Fibroblast of upper back skin (primary cell): Measurements from ENCODE around the gene DRD2.
A peak's percentile ranks its signal among the peaks of the same experiment; 100 is the strongest.

Source experiments
- DNase-seq: peaks from one replicate; pipeline ENCODE4 v3.0.0-alpha.2; 2013

DRD2 gene

DNA sequence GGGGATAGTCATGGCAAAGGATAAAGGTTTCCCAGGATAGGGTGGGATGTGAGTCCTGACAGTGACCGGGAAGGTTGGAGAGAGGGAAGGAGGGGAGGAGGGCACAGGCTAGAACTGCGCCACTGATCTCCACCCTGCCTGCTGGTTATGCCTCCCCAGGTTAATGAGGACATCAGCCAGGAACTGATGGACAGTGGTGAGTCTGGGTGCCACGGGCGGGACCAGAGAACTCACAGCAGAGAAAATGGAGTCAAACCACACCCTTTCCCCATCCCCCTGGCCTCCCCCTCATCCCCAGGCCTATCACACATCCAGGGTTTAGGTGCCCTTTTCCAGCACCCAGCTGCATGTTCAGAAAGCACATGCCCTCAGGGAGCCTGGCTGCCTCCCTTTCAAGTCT, 77.4 kb downstream of the DRD2 start:
- no peak for DNase-seq

DNA sequence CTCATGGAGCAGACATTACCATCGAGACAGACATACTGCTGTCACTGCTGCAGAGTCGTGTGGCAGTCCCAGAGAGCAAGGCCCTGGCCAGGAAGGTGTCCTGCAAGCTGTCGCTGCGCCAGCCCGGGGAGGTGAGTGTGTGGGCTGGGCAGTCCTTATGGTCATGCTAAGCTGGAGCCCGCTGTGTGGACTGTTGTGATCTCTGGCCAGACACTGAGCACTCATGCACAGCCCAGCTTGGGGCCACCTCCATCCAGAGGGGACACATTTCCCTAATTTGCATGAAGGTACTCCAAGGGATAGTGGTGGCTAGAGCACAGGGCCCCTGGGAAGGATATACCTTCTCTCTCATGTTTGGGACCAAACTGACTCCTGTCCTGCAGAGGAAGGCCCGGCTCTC, 78.0 kb downstream of the DRD2 start:
- no peak for DNase-seq

GRCh38 chr11:113396690-113397089, 78.5 kb downstream of the DRD2 start:
- no peak for DNase-seq

GRCh38 chr11:113395782-113396336, 79.3 kb downstream of the DRD2 start:
- no peak for DNase-seq

- no peak for DNase-seq
Observed at GRCh38 chr11:113394919-113395318, 80.3 kb downstream of the DRD2 start.

DNA sequence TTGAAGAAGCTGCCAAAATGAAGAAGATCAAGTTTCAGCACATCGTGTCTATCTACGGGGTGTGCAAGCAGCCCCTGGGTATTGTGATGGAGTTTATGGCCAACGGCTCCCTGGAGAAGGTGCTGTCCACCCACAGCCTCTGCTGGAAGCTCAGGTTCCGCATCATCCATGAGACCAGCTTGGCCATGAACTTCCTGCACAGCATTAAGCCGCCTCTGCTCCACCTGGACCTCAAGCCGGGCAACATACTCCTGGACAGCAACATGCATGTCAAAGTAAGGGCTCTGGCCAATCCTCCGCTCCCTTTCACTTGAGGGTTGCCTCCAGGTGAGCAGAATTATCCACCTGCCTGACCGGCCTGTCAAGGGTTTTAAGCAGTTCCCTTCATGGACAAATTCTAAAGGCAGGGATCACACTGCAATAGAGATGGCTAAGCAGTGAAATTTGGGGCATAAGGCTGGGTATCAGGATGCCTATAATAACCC, 81.7 kb downstream of the DRD2 start:
- DNase-seq: no peak

DNA sequence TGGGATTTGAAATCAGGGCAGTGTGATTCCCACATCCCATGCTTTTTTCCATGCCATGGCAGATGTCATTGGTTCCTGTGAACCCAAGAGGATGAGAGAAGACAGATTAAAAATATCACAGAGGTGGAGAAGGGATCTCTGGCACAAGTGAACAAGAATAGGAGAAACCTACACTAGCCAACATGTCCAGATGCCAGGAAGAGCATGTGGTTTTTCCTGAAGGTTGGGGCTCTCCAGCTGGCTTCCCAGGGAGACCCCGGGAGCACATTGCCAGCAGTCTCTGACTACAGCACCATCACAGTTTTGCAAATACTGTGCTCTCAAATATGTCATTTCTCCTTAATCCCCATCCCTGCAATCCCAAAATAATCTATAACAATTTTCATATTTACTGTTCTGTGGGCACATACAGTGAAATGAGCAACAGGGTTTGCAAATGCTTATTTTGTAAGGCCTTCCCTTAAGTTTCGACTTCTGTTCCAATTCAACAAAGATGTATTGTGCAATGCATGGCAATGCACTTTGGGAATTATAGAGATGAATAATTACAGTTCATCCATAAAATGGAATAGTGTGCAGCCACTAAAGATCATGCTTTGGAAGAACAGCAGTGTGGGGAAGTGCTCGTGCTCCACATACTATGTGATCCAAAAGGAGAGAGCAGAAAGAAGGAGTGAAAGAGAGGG, 82.8 kb downstream of the DRD2 start:
- DNase-seq: no peak

GRCh38 chr11:113389272-113389671, 85.9 kb downstream of the DRD2 start:
- no peak for DNase-seq

GRCh38 chr11:113387605-113388211, 87.5 kb downstream of the DRD2 start, which contains the start of gene ANKK1:
TSS of gene ANKK1 (plus strand) at chr11:113387779. CDS start at chr11:113387885, 106 bp downstream.
- DNase-seq: no peak

- no peak for DNase-seq
Observed at GRCh38 chr11:113386866-113387265, 88.3 kb downstream of the DRD2 start.

DNA sequence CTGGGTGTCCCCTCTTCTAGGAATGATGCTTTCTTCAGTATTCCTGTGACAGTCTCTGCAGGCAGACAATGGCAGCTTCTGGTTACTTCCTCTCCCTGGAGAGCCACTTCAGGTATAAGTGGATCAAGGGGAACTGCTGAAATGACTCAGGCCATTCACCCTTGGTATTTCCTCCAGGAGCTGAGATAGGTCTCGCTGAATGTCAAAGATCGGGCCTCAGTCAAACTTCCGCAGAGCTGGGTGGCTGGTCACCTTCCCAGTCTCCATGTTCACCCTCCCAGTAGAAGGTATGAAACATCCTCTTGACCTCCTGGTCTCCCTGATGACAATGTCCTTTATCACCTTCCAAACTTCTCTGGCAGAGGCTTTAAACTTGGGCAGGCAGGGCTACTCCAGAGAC, 89.4 kb downstream of the DRD2 start:
- no peak for DNase-seq

DNA sequence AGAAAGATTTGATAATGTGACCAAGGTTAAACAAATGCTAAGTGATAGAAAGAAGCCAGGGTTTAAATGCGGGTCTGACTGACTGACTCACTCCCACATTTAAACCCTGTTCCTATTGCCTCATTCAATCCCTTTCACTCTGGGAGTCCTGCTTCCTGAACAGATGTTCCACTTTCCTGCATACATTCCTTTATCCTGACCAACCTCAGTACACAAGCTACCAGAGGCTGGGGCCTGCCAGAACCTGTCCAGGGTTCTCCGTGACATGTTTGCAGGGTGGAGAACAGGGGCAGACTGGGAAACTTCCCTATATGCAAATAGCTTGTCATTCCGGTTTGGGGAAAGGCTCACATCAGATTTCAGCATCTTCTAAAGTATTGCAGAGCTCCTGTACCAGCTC, 90.6 kb downstream of the DRD2 start:
- peak; percentile 91 for DNase-seq

DNA sequence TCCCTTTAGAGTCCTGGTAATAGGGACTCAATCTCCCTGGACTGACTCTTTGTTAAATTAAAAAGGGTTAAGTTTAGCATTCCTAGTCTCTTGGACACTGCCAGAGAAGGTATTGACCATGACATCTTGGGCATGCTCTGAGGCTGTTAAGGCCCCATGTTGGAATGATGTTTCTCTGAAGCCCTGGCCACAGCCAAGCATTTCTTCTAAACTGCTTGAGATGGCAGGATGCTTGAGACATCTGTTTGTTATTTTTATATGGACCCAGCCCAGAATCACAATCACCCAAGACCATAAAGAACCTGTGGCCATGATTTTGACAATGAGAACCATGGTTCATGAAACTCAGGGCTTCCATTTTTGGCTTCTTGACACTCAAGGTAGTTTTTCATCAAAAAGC, 93.1 kb downstream of the DRD2 start:
- DNase-seq: no peak

- DNase-seq: no peak
Observed at GRCh38 chr11:113378692-113379091, 96.5 kb downstream of the DRD2 start.

GRCh38 chr11:113377681-113378412, 97.4 kb downstream of the DRD2 start:
- peak; percentile 54 for DNase-seq

- DNase-seq: no peak
Observed at GRCh38 chr11:113376156-113376555, 99.0 kb downstream of the DRD2 start.

- DNase-seq: no peak
Observed at GRCh38 chr11:113375402-113375801, 99.8 kb downstream of the DRD2 start.

DNA sequence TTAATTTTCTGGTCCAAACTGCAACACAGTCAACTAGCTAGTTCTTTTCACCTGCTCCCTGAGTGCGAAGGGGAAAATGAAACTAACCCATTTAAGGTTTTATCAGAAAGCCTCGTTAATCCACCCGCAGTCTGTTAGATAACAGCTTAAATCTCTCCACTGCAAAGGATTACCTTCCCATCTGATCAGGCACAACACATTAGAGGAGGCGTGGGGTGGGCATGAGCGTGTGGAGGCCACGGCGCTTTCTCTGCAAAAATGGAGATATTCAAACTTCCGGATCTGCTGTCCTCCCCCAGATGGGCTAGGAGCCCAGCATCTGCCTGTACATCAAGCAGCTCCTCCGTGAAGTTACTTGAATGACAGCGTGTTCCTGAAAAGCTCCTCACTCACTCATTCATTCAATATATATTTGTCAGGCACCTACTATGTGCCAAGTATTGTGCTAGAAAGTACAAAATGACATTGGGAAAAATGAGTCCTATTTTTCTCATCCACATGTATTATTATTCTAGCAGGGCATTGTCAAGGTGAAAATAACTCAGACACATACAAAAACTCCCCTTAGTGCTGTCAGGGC, 101.1 kb downstream of the DRD2 start:
- no peak for DNase-seq

DNA sequence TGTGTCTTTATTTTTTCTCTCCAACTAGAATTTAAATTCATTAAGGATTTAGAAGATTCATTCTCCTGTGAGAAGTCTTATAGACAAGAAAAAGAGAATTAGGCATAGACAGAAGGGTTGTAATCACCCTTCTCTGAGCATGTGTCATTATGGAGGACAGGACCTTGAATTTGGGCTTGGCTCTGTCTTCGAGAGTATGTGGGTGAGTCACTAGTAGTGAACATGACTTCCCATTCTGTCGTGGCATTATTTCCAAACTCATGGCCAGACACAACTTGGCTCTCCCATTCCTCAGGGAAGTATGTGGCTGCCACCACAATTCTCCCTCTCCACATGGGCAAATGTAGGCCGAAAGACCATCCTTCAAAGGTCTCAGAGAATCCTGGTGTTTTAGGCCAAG, 101.9 kb downstream of the DRD2 start:
- DNase-seq: peak; percentile 35

DNA sequence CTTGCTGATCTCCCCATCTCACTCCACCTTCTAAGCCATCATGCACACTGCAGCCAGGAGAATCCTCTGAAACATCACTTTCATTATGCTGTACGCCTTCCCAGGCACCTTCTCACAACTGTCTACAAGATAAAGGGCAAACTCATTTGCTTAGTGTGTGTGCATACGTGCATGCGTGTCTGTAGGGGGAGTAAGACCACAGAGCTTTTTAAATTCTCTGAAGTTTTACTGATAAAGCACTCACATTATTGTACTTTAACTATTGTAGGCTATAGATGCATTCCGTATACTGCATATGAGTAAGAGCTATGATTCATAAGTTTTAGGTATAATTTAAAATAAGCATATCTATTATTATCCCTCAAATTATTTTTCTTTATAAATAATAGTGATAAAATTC, 102.9 kb downstream of the DRD2 start:
- peak; percentile 8 for DNase-seq

DNA sequence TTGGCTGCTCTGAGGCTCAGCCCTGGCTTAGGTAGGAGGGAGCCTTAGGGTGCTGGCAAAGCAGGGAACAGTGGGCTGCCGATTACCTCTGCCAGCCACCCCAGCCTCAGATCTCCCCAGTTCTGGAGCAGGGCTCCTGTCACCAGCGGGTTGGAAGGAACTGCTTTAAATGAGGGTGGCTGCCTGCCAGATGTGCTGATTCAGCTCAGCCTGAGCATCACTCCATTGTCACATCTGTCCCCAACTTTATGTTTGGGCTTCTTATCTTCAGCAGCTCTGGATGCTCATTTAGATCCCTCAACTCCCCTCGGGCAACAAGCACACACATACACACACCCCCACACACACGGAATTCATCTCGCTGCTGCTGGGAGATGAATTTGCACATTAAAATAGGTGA, 104.6 kb downstream of the DRD2 start:
- DNase-seq: no peak

- DNase-seq: no peak
Observed at GRCh38 chr11:113369411-113369810, 105.8 kb downstream of the DRD2 start.

- no peak for DNase-seq
Observed at GRCh38 chr11:113365895-113366294, 109.3 kb downstream of the DRD2 start.
